LNCaP clone FGC (cell line): ENCODE measurements around the gene UBAP1.
"Not testable (repeated sequence)": the region's sequence is repeated elsewhere in the genome, so short reads cannot be mapped to it uniquely, and the experiment has no call there.

Experiments
- DNase-seq: peaks from one replicate; pipeline ENCODE4 v3.0.0-alpha.2; 2011; ENCODE audit warnings: low read depth
- H3K4me3 ChIP-seq: 2 replicates; pipeline ENCODE4 v1.5.1; 2011; ENCODE audit warnings: mild to moderate bottlenecking, low read depth, low read length, control low read depth
- CTCF ChIP-seq: IDR thresholded peaks from 2 replicates; pipeline ENCODE4 v1.5.1; 2012; ENCODE audit warnings: mild to moderate bottlenecking; ENCODE audit not compliant: control insufficient read depth, insufficient read depth; ENCODE audit errors: extremely low read depth

UBAP1 gene

GRCh38 chr9:34178436-34179212 is at the start of gene UBAP1:
UBAP1 (plus strand) TSS chr9:34179043; CDS start chr9:34220915, 41,872 bp downstream.
- peak within 1 kb of the TSS; percentile 93 for H3K4me3 ChIP-seq
- TF ChIP-seq CTCF: no peak
- peak; percentile 90 for DNase-seq

- TF ChIP-seq CTCF: no peak
- no peak overlapping the region for H3K4me3 ChIP-seq
Measured at GRCh38 chr9:34131571-34131970, 47.3 kb upstream of the UBAP1 start.

GRCh38 chr9:34133436-34133949 is 45.4 kb upstream of the UBAP1 start:
- DNase-seq: no peak
- TF ChIP-seq CTCF: no peak
- H3K4me3 ChIP-seq: no peak overlapping the region

More at GRCh38 chr9:34131571-34131970, 47.3 kb upstream of the UBAP1 start:
- DNase-seq: no peak

GRCh38 chr9:34134521-34134920 is 44.3 kb upstream of the UBAP1 start:
- no peak for DNase-seq
- H3K4me3 ChIP-seq: no peak overlapping the region
- no peak for TF ChIP-seq CTCF

GRCh38 chr9:34138644-34139043 is 40.2 kb upstream of the UBAP1 start:
- H3K4me3 ChIP-seq, DNase-seq: not testable (repeated sequence)

GRCh38 chr9:34139477-34140146 is 39.2 kb upstream of the UBAP1 start:
- no peak overlapping the region for H3K4me3 ChIP-seq
- peak; percentile 58 for DNase-seq
- TF ChIP-seq CTCF: peak; percentile 57

- no peak overlapping the region for H3K4me3 ChIP-seq
- TF ChIP-seq CTCF: no peak
- DNase-seq: no peak
Measured at GRCh38 chr9:34140853-34141252, 38.0 kb upstream of the UBAP1 start.
